Erythroblast (primary cell): Measurements from ENCODE around the gene ZNF853.

Source experiments
- GATA1 ChIP-seq: IDR thresholded peaks from 2 replicates; pipeline ENCODE4 v1.6.1; 2011; ENCODE audit warnings: low read depth, mild to moderate bottlenecking, control low read depth, low read length, moderate library complexity
- POLR2A ChIP-seq: IDR thresholded peaks from 2 replicates; pipeline ENCODE4 v1.6.1; 2011; ENCODE audit warnings: mild to moderate bottlenecking, low read length

DNA sequence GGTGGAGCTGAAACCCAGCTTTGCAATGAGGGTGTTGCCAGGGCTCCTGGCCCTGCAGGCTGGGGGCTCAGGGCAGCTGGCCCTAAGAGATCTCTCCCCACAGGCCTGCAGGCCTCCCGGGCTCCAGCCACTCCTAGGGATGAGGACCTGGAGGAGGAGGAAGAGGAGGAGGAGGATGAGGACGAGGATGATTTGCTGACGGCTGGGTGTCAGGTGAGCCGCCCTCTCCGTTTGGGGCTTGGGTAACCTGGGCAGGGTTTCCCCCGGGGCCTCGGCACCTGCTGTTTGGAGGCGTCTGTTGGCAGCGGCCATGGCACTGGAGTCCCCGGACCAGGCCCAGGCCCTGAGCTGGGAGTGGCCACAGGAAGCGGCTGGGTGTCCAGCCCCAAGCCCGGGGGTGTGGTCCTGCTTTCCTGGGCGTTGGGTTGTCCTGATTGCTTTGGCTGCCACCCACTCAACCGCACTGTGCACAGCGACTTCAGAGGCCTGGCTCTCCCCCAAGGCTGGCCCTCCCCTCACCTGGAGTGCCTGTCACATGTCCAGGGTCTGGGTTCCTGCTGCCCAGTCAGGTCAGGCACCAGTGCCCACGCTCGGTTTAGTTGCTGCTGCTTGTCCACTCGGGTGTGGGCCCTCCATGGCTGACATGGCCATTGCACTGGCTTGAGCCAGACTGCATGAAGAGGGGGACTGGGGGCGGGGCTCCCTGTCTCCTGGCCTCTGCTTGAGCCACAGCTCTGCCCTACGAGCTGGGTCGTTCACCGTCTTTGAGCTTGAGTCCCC, 27.6 kb downstream of the ZNF853 start:
- no peak for TF ChIP-seq POLR2A
- TF ChIP-seq GATA1: no peak
